HTERT RPE-1 (cell line): ENCODE data around the gene LORICRIN.
"Not testable (repeated sequence)": the region's sequence is repeated elsewhere in the genome, so short reads cannot be mapped to it uniquely, and the experiment has no call there.

Source experiments
- in situ Hi-C: fragments of 300-500 bp; cut with MboI; formaldehyde crosslinking; loops from 4 replicates; pipeline ENCODE4 v1.14.3; 2020; ENCODE audit warnings: low sequenced_read_pairs

Gene LORICRIN

GRCh38 chr1:153259387-153259786 lies at the start of gene LORICRIN:
Gene LORICRIN (plus strand): TSS chr1:153259687. CDS start chr1:153260950, 1,263 bp downstream.
- in situ Hi-C loops = no loop called here

DNA sequence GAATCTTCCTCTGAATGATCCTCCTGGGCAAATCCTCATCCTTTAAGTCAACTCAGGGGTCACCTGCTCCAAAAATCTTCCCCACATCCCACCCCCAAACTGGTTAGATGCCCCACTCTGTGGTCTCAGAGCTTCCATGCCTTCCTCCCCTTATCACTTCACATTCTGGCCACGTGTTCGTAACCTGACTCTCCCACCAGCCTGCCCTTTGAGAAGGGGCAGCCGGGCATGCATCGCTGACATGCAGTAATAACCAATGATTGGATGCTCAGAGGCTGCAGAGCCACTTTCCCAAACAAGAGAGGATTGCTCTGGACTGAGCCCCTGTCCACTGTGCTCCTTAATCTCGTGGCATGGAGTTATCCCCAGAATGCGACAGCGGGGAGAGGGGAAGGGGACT lies 49.3 kb upstream of the LORICRIN start:
- in situ Hi-C loops = no loop called here

GRCh38 chr1:153212201-153212600 lies 47.3 kb upstream of the LORICRIN start:
- in situ Hi-C loops = no loop called here

GRCh38 chr1:153213519-153213918 lies 46.0 kb upstream of the LORICRIN start:
- in situ Hi-C loops = no loop called here

- in situ Hi-C loops = no loop called here
These were observed 42.3 kb upstream of the LORICRIN start, which contains the start of gene PRR9 for GRCh38 chr1:153217212-153217611. Gene PRR9 (plus strand): TSS chr1:153217584. CDS start chr1:153218145, 561 bp downstream.

DNA sequence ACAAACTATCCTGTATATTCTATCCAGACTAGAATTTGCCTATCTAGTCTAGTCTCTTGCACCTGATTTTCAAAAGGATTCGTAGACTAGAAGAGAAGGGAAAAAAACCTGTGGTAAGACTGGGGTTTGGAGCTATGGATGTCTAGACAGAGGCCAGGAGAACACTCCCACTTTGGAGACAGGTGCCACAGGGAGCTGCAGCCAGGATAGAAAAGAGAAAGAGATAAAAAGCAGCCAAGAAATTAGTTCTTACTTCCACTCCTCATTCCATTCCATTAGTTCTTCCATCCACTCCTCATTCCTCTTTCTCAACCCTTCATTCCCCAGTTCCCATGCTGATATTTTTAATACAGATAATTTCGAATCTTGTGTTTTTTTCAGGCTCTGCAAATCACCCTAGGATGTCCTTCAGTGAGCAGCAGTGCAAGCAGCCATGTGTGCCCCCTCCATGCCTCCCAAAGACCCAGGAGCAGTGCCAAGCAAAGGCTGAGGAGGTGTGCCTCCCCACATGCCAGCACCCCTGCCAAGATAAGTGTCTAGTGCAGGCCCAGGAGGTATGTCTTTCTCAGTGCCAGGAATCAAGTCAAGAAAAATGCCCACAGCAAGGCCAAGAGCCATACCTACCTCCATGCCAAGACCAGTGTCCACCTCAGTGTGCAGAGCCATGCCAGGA lies 41.6 kb upstream of the LORICRIN start:
- in situ Hi-C loops = no loop called here

DNA sequence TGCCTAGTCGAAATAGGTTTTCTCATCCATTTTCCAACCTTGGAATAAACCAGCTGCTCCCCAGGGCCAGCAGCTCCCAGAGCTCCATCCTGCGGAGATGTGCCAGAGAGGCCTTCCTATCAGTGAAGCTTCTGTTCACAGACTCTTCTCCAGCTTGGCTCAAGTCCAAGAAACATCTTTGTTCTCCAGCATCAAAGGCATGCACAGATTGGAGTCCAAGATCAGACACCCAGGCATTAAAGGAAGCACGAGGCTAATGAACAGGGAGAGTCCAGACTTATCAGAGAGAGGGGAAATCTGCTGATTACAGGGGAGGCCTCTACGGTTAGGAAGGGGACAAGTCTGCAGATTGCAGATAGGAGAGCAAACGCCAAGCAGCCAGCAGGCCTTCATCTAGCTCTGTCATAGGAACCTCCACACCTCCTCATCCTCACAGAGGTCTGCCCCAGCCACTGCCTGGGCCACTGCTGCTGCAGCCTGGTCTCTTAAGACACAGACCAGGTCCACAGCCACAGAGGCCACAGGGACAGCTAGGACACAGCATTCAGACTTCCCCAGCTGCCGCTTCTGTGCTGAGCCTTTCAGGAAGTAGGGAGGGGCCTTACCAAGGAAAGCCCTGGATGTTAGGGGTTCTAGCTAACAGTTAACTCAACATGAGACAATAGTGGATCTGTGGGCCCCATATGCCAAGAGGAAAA lies 38.7 kb upstream of the LORICRIN start:
- in situ Hi-C loops = no loop called here

GRCh38 chr1:153223040-153223891 lies 36.2 kb upstream of the LORICRIN start:
- in situ Hi-C loops = not testable (repeated sequence)

GRCh38 chr1:153227810-153228209 lies 31.7 kb upstream of the LORICRIN start:
- in situ Hi-C loops = no loop called here

DNA sequence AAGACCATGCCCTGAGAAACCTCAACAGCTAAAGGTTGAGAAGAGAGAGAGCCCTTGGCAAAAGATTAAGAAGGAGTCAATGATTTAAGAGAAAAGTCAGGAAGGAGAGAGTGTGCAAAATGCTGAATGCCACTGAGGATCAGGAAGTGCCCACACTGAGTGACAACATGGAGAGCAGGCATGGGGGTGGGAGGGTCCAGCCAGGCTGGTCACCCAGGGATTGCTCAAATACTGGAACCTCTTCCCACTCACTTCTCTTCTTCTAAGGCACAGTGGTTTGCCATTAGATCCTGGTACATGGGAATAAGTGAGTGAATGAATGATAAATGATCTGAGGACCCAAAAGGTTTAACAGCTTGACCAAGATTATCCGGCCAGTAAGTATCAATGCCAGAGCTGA lies 31.0 kb upstream of the LORICRIN start:
- in situ Hi-C loops = no loop called here

GRCh38 chr1:153229076-153229829 lies 30.2 kb upstream of the LORICRIN start:
- in situ Hi-C loops = not testable (repeated sequence)

DNA sequence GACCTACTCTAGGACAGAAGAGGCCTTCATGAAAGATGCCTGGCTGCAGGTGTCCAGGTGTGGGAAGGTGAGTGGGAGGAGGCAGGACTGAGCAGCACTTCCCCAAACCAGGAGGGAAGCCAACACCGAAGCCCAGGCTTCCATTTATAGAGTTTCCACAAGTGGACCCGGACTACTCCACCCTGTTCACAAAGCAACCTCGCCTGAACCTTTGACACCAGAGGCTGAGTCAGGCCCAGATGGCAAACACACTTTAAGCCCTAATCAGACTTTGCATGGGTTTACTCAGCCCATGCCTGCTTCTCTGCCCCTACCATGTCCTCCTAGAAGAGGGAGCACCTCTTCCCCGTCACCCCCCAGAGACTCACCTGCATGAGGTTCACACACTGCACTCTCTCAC lies 28.1 kb upstream of the LORICRIN start:
- in situ Hi-C loops = no loop called here

DNA sequence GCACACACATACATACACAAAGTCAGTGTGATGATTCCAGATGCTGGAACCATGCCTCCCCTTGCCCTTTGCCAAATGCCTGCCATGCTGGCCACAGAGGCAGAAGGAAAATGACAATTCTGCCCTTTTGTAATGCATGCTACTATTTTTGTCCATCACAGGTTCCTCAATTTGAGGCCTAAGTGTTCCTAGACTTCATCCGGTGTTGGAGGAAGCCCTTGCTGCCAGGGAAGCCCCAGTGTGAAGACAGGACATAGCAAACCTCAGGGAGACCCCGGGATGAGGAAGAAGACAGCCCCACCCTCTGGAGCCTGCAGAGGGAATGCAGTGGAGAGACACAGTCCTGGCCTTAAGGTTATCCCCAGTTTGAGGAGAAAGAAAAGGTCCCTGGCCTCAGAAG lies 27.7 kb upstream of the LORICRIN start:
- in situ Hi-C loops = no loop called here

GRCh38 chr1:153232553-153232952 lies 26.9 kb upstream of the LORICRIN start:
- in situ Hi-C loops = no loop called here

- in situ Hi-C loops = no loop called here
These were observed 26.0 kb upstream of the LORICRIN start for GRCh38 chr1:153233448-153233847.

DNA sequence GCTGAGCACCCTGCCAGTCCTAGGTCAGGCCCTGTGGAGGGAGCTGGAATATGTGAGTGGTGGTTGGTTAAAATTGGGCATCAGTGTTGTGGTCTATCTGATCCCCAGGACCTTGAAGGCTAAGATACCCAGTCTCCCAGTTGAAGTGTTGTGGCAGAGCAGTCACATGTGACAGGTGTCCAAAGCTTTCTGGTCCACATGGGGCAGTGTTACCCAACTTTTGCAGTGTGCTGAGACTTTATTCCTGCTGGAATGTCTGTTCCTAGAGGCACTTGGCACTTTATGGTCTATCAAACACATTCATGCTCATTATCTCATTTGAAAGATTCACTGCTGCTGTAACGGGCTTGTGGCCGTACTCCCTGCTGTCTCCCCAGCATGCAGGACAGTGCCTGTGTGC lies 21.0 kb upstream of the LORICRIN start:
- in situ Hi-C loops = no loop called here

DNA sequence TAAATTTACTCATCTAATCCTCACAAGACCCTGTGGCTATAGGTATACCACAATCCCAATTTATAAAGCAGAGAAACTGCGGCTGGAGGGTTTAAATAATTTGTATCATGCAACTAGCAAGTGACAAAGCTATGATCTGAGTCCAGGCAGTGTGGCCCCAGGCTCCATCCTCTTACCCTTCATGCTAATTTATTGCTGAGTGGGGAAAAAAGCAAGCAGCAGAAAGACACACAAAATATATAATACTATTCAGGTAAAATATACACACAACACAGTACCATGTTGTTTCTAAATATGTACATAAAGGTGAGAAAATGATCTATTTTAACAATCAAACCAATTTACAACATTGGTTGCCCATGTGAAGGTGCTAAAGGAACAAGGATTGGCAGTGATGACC lies 17.3 kb upstream of the LORICRIN start:
- in situ Hi-C loops = no loop called here

DNA sequence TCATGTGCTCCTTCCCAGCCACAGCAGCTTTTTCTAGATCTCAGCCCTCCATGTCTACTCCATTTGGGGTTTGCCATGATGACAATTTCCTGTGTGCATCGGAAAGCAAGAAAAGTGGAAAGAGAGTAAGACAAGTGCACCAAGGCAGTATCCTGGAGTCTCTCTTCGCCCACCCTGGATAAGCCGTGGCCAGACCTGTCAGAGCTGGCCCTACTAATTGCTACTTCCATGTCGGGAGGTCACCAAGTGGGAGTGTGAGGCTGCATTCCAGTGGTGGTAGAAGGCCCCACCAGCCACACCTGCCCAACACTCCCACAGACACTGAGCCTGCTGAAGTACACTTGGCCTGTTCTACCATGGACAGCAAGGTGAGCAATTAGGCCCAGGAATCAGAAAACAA lies 14.0 kb upstream of the LORICRIN start:
- in situ Hi-C loops = no loop called here

DNA sequence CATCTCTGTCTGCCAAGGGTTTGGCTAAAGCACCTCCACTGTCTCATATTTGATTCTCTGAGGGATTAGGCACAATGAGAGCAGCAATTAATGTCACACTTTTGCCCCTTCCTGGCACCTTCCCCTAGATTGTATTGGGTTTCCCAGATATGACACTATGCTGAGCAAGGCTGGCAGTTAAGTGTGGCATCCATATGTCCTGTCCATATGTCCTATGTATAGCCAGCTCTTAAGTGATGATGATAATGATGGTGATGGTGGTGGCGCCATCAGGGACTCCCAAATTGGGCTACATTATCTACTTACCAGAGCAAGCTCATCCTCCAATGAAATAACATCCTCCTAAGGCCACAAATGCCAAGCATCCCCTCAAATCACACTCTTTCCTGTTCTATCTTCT lies 13.5 kb upstream of the LORICRIN start:
- in situ Hi-C loops = no loop called here

- in situ Hi-C loops = no loop called here
These were observed 12.7 kb upstream of the LORICRIN start for GRCh38 chr1:153246825-153247224.
